Measurements from ENCODE around the gene MGAT2.

- TF ChIP-seq ZNF565 (CRISPR knock-in tag; conservative IDR thresholded peaks at IDR 0.05; ENCODE audit: low read depth) (no peak), ZFP30 (CRISPR knock-in tag; IDR thresholded peaks at IDR 0.05) (no peak)
- TF ChIP-seq, protein P1, sequence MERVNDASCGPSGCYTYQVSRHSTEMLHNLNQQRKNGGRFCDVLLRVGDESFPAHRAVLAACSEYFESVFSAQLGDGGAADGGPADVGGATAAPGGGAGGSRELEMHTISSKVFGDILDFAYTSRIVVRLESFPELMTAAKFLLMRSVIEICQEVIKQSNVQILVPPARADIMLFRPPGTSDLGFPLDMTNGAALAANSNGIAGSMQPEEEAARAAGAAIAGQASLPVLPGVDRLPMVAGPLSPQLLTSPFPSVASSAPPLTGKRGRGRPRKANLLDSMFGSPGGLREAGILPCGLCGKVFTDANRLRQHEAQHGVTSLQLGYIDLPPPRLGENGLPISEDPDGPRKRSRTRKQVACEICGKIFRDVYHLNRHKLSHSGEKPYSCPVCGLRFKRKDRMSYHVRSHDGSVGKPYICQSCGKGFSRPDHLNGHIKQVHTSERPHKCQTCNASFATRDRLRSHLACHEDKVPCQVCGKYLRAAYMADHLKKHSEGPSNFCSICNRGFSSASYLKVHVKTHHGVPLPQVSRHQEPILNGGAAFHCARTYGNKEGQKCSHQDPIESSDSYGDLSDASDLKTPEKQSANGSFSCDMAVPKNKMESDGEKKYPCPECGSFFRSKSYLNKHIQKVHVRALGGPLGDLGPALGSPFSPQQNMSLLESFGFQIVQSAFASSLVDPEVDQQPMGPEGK (CRISPR knock-in tag; IDR thresholded peaks at IDR 0.05; ENCODE audit: borderline replicate concordance) = no peak
- TF ChIP-seq, protein P2, sequence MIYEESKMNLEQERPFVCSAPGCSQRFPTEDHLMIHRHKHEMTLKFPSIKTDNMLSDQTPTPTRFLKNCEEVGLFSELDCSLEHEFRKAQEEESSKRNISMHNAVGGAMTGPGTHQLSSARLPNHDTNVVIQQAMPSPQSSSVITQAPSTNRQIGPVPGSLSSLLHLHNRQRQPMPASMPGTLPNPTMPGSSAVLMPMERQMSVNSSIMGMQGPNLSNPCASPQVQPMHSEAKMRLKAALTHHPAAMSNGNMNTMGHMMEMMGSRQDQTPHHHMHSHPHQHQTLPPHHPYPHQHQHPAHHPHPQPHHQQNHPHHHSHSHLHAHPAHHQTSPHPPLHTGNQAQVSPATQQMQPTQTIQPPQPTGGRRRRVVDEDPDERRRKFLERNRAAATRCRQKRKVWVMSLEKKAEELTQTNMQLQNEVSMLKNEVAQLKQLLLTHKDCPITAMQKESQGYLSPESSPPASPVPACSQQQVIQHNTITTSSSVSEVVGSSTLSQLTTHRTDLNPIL (CRISPR knock-in tag; IDR thresholded peaks at IDR 0.05; ENCODE audit: low read depth) = no peak
Observed at GRCh38 chr14:49640540-49641417, 20.2 kb downstream of the MGAT2 start.
